H1 (cell line): ENCODE measurements around the gene ZNF25. TPM values are rescaled to one million over a fixed set of nuclear protein-coding genes. Genes with fewer than 3 reads are reported as not detected.

Experiments
- CHD2 ChIP-seq: IDR thresholded peaks from 2 replicates; pipeline ENCODE4 v1.6.1; 2012; ENCODE audit warnings: low read length, improper control_type of control experiment
- JUN ChIP-seq: IDR thresholded peaks from 2 replicates; pipeline ENCODE4 v1.6.1; 2011; ENCODE audit warnings: low read depth, mild to moderate bottlenecking, improper control_type of control experiment, low read length
- RBBP5 ChIP-seq: IDR thresholded peaks from 2 replicates; pipeline ENCODE4 v1.7.1; 2012; ENCODE audit warnings: low read depth, mild to moderate bottlenecking, inconsistent platforms, low read length, moderate library complexity, borderline replicate concordance
- polyA plus RNA-seq, 7 experiments: library from polyadenylated mRNA; depleted of rRNA in 3 of 7; stranded (reverse) in 5 of 7; unstranded in 2 of 7; fragments of >200 nt in 5 of 7; fragments of 200-250 nt in 2 of 7; gene quantifications; 1 replicate in 5 of 7; 2 replicates in 1 of 7; 4 replicates in 1 of 7; pipeline versions ENCODE4 v1.2.1 to v1.2.3, GENCODE V29; 2011 to 2013; ENCODE audit warnings: missing spikeins in 2 of 7, mixed read lengths in 2 of 7
- small RNA-seq: library from polyadenylated mRNA; stranded (forward); fragments of <200 nt; extraction: miRNeasy Mini kit (QIAGEN cat#:217004); gene quantifications from one replicate; pipeline ENCODE3, GENCODE V24; 2013; ENCODE audit not compliant: insufficient read depth
- total RNA-seq: library from RNA; stranded (reverse); fragmentation: NEBNext Ultra II Directional; extraction: Animal tissue kit (Norgen Biotek cat#: 25700); gene quantifications from 2 replicates; pipeline ENCODE4 v1.2.1, GENCODE V29; 2021

Gene ZNF25
- total and polyA plus RNA-seq, 2 of the 8 experiments (the other 6 are each of a cell fraction or from before 2014, with no cell fraction given) = 0.17 to 1.3 TPM

DNA sequence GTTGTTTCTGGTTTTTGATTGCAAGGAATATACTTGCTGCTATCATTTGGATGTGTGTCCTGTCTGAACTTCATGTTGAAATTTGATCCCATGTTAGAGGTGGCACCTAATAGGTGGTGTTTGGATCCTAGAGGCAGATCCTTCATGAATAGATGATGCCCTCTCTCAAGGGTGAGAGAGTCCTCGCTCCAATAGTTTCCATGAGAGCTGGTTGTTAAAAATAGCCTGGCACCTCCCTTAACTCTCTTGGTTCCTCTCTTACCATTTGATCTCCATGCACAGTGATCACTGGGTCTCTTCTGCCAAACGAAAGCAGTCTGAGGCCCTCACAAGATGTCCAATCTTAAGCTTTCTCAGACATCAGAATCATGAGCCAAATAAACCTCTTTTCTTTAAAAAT, 70.1 kb downstream of the ZNF25 start (continued):
- no peak for TF ChIP-seq JUN
- TF ChIP-seq CHD2 = no peak
- no peak for TF ChIP-seq RBBP5

Small RNAs within 50 kb of the gene (small RNA-seq; reads per million reads assigned to genes)
- not detected for gene RF00019

Other genes with a start within 250 kb of the ZNF25 start
- 9.1 and 9.7 TPM in 2 replicates for gene ZNF248, start 119.0 kb downstream of the ZNF25 start, total RNA-seq
- gene ZNF248, start 119.0 kb downstream of the ZNF25 start, polyA plus RNA-seq (2011; rRNA removed) = not detected in 2 replicates
- 46.8 and 48.3 TPM in 2 replicates for gene ZNF33A, start 34.0 kb upstream of the ZNF25 start, total RNA-seq
- 3.6 and 6.0 TPM in 2 replicates for gene ZNF33A, start 34.0 kb upstream of the ZNF25 start, polyA plus RNA-seq (2011; rRNA removed)
- 12.2 and 12.7 TPM in 2 replicates for gene ZNF37A, start 117.7 kb upstream of the ZNF25 start, total RNA-seq
- 0.97 and 1.7 TPM in 2 replicates for gene ZNF37A, start 117.7 kb upstream of the ZNF25 start, polyA plus RNA-seq (2011; rRNA removed)